NT2/D1 (cell line): ENCODE data around the gene IL24.

Experiments used
- DNase-seq: peaks from one replicate; pipeline ENCODE4 v3.0.0-alpha.2; 2011; ENCODE audit warnings: low read depth, low spot score
- H3K27me3 ChIP-seq: 2 replicates; pipeline ENCODE4 v1.6.0; 2011; ENCODE audit warnings: mild to moderate bottlenecking; ENCODE audit not compliant: insufficient read length, insufficient read depth
- H3K36me3 ChIP-seq: 2 replicates; pipeline ENCODE4 v1.6.1; 2011; ENCODE audit warnings: mild to moderate bottlenecking, low read length, mixed read lengths; ENCODE audit not compliant: insufficient read depth, insufficient read length
- H3K4me1 ChIP-seq: 2 replicates; pipeline ENCODE4 v1.5.1; 2011; ENCODE audit not compliant: insufficient read depth, insufficient read length
- H3K4me3 ChIP-seq: 2 replicates; pipeline ENCODE4 v1.5.1; 2011; ENCODE audit warnings: low read depth; ENCODE audit not compliant: insufficient read length
- H3K9ac ChIP-seq: 2 replicates; pipeline ENCODE4 v1.6.0; 2011; ENCODE audit warnings: low read depth; ENCODE audit not compliant: insufficient read length
- H3K9me3 ChIP-seq: 2 replicates; pipeline ENCODE4 v1.5.1; 2011; ENCODE audit warnings: mild to moderate bottlenecking, low read length; ENCODE audit not compliant: insufficient read depth
- SUZ12 ChIP-seq: IDR thresholded peaks from 2 replicates; pipeline ENCODE4 v1.6.1; 2011; ENCODE audit not compliant: insufficient read length, insufficient read depth; ENCODE audit errors: extremely low read depth
- YY1 ChIP-seq: IDR thresholded peaks from 2 replicates; pipeline ENCODE4 v1.6.1; 2011; ENCODE audit not compliant: insufficient read length, insufficient read depth
- ZNF274 ChIP-seq: IDR thresholded peaks from 2 replicates; pipeline ENCODE4 v1.6.1; 2011; ENCODE audit warnings: mild to moderate bottlenecking, low read depth, low read length

The IL24 gene

GRCh38 chr1:206891412-206891811, 5.8 kb upstream of the IL24 start:
- Histone ChIP-seq H3K4me3 (no peak overlapping the region), H3K27me3 (no peaks in the 10 kb centered on the region), H3K4me1 (peaks cover 5% of the 10 kb centered on the region), H3K36me3 (no peaks in the 10 kb centered on the region), H3K9me3 (no peaks in the 10 kb centered on the region), H3K9ac (no peak overlapping the region)
- TF ChIP-seq ZNF274 (no peak), SUZ12 (no peak), YY1 (no peak)
- DNase-seq = no peak

GRCh38 chr1:206892351-206892984, 4.8 kb upstream of the IL24 start:
- no peaks in the 10 kb centered on the region for H3K9me3 ChIP-seq
- no peaks in the 10 kb centered on the region for H3K27me3 ChIP-seq
- no peaks in the 10 kb centered on the region for H3K36me3 ChIP-seq
- DNase-seq = no peak
- H3K4me1 ChIP-seq = peaks cover 5% of the 10 kb centered on the region
- H3K9ac ChIP-seq = no peak overlapping the region
- TF ChIP-seq YY1 = no peak
- TF ChIP-seq SUZ12 = no peak
- TF ChIP-seq ZNF274 = no peak
- no peak overlapping the region for H3K4me3 ChIP-seq

- H3K9me3 ChIP-seq = no peaks in the 10 kb centered on the region
- TF ChIP-seq YY1 = no peak
- no peak for TF ChIP-seq SUZ12
- TF ChIP-seq ZNF274 = no peak
- no peak for DNase-seq
- H3K4me3 ChIP-seq = no peak overlapping the region
- H3K36me3 ChIP-seq = no peaks in the 10 kb centered on the region
- no peaks in the 10 kb centered on the region for H3K27me3 ChIP-seq
- peaks cover 5% of the 10 kb centered on the region for H3K4me1 ChIP-seq
- H3K9ac ChIP-seq = no peak overlapping the region
Observed at GRCh38 chr1:206893380-206893779, 3.9 kb upstream of the IL24 start.

GRCh38 chr1:206895325-206895724, 1.9 kb upstream of the IL24 start:
- no peaks in the 10 kb centered on the region for H3K36me3 ChIP-seq
- peaks cover 8% of the 10 kb centered on the region for H3K4me1 ChIP-seq
- no peaks in the 10 kb centered on the region for H3K9me3 ChIP-seq
- TF ChIP-seq SUZ12 = no peak
- TF ChIP-seq ZNF274 = no peak
- TF ChIP-seq YY1 = no peak
- H3K9ac ChIP-seq = no peak overlapping the region
- no peak overlapping the region for H3K4me3 ChIP-seq
- no peak for DNase-seq
- no peaks in the 10 kb centered on the region for H3K27me3 ChIP-seq

- Histone ChIP-seq H3K4me3 (no peak overlapping the region), H3K36me3 (no peaks in the 10 kb centered on the region), H3K9me3 (no peaks in the 10 kb centered on the region), H3K27me3 (no peaks in the 10 kb centered on the region), H3K9ac (no peak overlapping the region), H3K4me1 (peaks cover 8% of the 10 kb centered on the region)
- TF ChIP-seq ZNF274 (no peak), YY1 (no peak), SUZ12 (no peak)
- no peak for DNase-seq
Observed at GRCh38 chr1:206895837-206896242, 1.4 kb upstream of the IL24 start.

GRCh38 chr1:206896261-206896660, 982 bp upstream of the IL24 start:
- Histone ChIP-seq H3K27me3 (no peaks in the 10 kb centered on the region), H3K9ac (no peak overlapping the region), H3K9me3 (no peaks in the 10 kb centered on the region), H3K36me3 (no peaks in the 10 kb centered on the region), H3K4me3 (no peak overlapping the region), H3K4me1 (peaks cover 8% of the 10 kb centered on the region)
- DNase-seq = no peak
- no peak for TF ChIP-seq YY1
- TF ChIP-seq SUZ12 = no peak
- TF ChIP-seq ZNF274 = no peak

GRCh38 chr1:206898089-206898914, 1.1 kb downstream of the IL24 start:
- Histone ChIP-seq H3K27me3 (no peaks in the 10 kb centered on the region), H3K9me3 (no peaks in the 10 kb centered on the region), H3K36me3 (no peaks in the 10 kb centered on the region), H3K9ac (no peak overlapping the region), H3K4me1 (peaks cover 8% of the 10 kb centered on the region), H3K4me3 (no peak overlapping the region)
- DNase-seq = no peak
- TF ChIP-seq ZNF274 = no peak
- no peak for TF ChIP-seq SUZ12
- TF ChIP-seq YY1 = no peak
